Superior temporal gyrus (tissue), 1 donor: ENCODE data around the gene FSTL5.
"Not testable (repeated sequence)": the region's sequence is repeated elsewhere in the genome, so short reads cannot be mapped to it uniquely, and the experiment has no call there.

ENCODE experiments used
- DNase-seq: peaks from one replicate; pipeline ENCODE4 v3.0.0-alpha.2; 2016; ENCODE audit errors: extremely low spot score

The FSTL5 gene

GRCh38 chr4:162103908-162104307, 59.9 kb downstream of the FSTL5 start:
- not testable (repeated sequence) for DNase-seq

DNA sequence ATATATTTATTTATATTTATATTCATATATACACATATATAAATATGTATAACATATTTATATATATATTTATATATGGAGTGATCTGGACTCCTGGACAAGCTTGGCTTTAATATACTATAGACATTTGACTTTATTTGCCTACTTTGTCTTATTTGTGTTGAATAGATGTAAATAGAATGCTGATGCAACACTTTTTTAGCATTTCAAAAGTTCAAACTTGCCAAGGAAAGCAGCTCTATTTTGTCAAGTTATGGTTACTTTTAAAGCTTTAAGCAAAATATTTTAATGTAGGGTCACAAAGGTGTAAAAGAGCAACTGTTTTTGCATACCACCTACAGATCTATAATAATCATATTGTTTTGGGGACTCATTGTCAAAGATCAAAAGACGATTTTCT, 61.1 kb downstream of the FSTL5 start:
- DNase-seq: no peak

DNA sequence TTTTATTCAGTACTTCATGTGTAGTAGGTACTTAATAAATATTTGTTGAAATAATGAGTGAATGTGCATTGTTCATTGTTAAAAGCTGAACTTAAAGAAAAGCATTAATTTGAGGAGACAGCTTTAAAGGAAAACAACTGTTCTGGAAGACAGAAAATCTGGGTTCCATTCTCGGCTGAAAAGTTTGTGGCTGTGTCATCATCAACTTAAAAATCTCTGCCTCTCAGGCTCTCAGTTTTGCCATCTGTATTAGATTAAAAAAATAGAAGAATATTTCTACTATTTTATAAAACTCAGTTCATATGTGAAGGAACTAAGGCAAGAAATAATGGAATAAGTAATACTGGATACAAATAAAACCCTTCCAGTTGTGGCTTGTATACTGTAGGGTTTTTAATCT, 62.5 kb downstream of the FSTL5 start:
- DNase-seq: no peak

GRCh38 chr4:162075726-162076125, 88.1 kb downstream of the FSTL5 start:
- no peak for DNase-seq

- DNase-seq: no peak
Observed at GRCh38 chr4:162061214-162061613, 102.6 kb downstream of the FSTL5 start.

DNA sequence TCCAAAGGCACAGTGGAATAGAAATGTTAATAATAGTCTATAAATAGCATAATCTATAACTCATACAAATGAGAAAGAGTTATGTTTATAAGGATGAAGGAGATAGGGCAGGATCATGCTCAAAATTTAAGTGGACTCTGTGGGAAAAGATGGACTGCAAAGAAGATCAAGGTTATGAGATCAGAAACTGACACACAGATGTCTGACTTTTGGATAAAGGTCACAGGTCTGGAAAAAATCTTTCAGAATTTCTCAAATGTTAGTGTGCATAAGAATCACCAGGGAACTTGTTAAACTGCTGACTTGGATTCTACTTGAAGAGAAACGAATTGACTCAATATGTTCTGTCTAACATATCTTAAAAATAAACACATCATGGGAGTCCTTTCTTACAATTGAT, 104.1 kb downstream of the FSTL5 start:
- DNase-seq: no peak

DNA sequence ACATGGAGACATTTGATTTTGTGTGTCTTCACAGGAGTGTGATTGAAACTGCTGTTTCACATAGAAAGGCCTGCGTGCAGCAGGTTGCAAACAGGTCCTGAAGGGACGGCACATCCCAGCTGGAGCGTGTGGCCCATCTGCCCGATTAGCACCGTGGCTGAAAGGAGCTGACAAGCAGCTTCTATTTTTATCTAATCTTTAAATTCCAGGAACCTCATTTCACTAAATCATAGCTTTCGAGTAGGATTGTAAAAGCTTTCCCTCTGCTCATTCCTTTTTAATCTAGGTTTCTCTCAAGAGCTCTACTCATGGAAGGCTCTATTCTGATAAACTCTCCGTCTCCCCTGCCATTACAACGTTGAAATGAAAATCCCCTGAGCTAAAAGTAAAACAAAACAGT, 106.8 kb downstream of the FSTL5 start:
- DNase-seq: no peak

- no peak for DNase-seq
Observed at GRCh38 chr4:162046135-162046534, 117.7 kb downstream of the FSTL5 start.

- no peak for DNase-seq
Observed at GRCh38 chr4:162038112-162038511, 125.7 kb downstream of the FSTL5 start.

- no peak for DNase-seq
Observed at GRCh38 chr4:162017863-162018262, 145.9 kb downstream of the FSTL5 start.

- no peak for DNase-seq
Observed at GRCh38 chr4:162016991-162017390, 146.8 kb downstream of the FSTL5 start.

- no peak for DNase-seq
Observed at GRCh38 chr4:162016219-162016618, 147.6 kb downstream of the FSTL5 start.

- DNase-seq: peak; percentile 28
Observed at GRCh38 chr4:162015090-162015489, 148.7 kb downstream of the FSTL5 start.

DNA sequence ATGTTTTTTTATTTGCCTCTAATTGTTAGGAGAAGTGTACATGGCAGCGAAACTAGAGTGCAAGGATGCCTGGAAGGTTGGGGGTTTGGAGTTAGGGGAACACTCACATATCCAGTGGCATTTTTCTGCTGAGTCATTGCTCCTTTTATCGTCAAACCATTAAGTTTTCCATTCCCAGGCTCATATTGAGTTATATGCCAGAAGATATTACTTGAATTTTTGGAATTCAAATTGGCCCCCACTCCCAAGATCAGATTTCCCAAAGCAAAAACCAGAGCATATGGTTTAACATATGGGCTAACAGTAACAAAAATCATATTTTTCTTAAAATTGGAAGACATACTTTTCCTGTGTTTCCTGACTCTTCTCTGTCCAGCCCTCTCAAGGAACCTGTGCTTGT, 152.7 kb downstream of the FSTL5 start:
- no peak for DNase-seq

GRCh38 chr4:162010362-162010761, 153.4 kb downstream of the FSTL5 start:
- no peak for DNase-seq

GRCh38 chr4:161992317-161992716, 171.5 kb downstream of the FSTL5 start:
- DNase-seq: no peak

GRCh38 chr4:161991811-161992210, 172.0 kb downstream of the FSTL5 start:
- DNase-seq: no peak

- DNase-seq: no peak
Observed at GRCh38 chr4:161990721-161991120, 173.1 kb downstream of the FSTL5 start.

DNA sequence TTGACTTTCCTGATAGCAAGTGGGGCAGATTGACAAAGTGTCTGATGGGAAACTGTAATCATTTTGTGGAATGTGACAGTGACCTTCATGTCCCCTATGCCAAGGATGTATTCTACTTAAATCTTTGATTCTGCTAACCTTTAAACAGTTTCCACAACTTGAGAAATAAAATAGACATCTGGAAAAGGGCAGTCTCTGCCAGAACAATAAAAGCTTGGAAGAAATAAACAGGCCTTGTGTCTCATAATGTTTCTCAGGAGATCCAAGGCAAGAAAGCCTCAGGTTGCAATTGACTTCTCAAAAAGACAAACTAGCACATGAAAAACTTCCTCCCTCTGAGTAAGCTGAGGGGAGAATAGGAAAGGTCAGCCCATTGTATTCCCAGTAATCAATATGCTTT, 174.9 kb downstream of the FSTL5 start:
- DNase-seq: no peak

DNA sequence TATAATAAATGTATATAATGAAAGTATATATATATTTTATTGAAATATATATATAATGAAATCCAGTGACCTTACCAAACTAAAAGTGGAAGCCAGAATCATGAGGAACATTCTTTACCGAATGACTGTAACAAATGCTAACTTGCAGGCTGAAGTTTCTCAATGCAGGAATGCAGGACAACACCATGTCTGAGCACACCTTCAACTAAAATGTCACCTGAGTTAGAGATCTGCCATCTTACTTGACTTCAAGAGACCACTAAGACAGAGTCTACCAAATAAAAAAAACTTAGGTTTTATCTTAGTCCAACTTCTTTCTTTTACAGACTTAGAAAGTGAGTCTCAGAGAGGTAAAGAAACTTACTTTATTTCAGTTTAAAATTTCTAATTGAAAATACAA, 176.2 kb downstream of the FSTL5 start:
- no peak for DNase-seq

DNA sequence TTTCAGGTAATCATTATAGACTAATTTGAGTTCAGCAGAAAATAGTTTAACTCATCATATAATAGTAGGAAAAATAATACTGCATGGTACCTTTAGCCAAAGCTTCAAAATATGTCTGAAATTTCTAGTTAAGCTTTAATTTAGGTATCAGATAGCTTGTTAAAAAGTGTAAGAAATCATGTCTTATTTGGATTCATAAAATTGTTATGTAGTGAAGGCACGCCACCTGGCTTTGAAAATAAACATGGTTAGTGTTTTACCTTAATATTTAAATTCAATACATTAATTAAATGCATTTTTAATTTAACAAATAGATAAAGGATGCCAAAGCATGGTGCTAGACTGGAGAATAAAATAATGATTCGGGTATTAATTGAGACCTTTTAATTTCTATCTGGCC, 211.4 kb downstream of the FSTL5 start:
- DNase-seq: peak; percentile 50

DNA sequence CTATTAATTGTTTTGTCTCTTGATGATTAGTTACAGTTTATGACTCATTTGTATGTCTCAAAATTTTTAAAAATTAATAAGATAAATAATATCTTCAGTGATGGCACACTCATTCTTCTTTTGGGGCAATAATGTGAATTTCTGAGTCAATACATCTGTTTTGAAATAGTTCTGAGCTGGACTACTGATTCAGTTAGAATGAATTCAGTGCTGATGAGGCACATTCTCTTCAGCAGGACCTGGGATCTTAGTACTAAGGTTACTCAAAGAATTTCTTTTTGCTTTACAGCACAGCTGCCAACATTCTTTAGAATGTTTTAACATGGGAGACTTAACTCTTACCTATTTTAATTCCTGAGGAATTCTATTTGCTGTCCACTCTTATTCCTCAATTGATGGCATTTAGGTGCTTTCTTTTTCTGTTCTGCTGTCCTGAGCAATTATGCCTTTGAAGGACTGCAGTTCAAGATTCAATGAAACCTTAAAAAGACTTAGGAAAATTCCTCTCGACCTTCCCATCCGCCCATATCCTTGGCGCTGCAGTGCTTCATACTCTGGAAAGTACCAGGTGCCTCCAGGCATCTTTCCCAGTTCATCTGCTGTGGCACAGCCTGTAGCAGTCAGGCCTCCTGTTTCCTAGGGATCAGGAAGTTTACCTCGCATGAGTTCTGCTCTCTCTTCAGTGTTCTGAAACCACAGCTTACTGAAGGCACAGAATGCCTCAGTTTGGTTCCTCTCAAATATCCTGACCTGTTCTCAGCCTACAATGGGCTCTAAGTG, 213.7 kb downstream of the FSTL5 start:
- DNase-seq: no peak

DNA sequence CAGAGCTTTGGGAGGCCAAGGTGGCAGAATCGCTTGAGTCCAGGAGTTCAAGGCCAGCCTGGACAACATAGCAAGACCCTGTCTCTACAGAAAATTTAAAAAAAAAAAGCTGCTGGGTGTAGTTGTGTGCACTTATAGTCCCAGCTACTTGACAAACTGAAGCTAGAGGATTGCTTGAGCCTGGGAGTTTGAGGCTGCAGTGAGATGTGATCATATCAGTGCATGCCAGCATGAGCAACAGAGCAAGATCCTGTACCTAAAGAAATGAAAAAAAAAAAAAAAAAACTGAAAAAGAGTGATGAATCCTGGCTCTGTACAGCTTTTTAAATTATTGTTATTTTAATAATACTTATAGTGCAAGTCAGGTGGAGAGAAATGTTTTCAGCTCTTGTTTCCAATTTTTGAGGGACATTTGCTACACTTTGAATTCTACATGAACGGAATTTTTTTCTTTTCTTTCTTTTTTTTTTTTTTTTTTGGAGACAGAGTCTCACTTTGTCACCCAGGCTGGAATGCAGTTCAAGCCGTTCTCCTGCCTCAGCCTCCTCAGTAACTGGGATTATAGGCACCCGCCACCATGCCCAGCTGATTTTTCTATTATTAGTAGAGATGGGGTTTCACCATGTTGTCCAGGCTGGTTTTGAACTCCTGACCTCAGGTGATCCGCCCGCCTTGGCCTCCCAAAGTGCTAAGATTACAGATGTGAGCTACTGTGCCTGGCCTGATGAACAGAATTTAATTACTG, 215.6 kb downstream of the FSTL5 start:
- DNase-seq: no peak
